Measurements from ENCODE around the gene MXD1.
A peak's percentile ranks its signal among the peaks of the same experiment; 100 is the strongest.
"Not testable (repeated sequence)": the region's sequence is repeated elsewhere in the genome, so short reads cannot be mapped to it uniquely, and the experiment has no call there.

MXD1 gene, protein sequence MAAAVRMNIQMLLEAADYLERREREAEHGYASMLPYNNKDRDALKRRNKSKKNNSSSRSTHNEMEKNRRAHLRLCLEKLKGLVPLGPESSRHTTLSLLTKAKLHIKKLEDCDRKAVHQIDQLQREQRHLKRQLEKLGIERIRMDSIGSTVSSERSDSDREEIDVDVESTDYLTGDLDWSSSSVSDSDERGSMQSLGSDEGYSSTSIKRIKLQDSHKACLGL

DNA sequence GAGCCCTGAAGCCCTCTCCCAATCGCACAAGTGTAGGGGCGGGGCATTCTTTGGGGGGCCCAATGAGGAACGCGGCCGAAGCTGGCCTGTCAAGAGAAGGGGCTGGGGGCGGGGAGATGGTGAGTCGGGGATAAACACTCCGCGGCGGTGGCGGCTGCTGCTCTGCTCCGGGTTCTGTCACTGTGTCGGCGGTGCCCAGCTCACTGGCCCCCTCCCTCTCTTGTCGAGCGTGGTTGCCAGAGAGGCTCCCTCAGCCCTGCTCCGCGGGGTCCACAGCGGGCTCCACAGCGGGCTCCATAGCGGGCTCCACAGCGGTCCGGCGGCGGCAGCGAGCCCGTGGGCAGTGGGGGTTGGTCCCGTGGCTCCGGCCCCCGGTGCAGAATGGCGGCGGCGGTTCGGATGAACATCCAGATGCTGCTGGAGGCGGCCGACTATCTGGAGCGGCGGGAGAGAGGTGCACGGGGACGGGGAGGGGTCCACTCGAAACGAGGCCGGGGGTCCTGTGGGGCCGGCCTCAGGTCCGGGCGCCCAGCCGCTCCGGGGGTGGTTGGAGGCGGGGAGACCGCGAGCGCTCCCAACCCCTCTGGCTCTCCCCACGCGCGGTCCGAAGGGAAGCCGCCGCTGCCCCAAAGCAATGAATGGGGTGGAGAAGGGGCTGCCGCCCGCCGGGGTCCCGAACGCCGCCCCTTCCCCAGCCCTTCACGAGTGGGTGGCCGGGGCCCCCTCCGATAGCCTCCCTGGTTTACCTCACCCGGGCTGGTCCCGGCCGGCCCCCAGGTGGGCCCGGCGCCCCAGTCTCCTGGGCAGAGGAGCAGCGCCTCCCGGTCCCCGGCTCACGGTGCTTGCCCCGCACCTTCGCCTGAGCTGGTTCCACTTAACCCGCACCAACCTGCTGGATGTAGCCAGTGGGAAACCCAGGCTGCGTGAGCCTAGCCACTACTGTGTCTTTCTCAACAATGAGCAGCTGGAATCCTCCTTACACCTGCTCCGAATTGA, at the start of gene MXD1:
TSS of gene MXD1 (plus strand) at position 160 of the 996 bp plus-strand sequence. CDS start at position 382, 222 bp downstream.
- no peak for DNase-seq

DNA sequence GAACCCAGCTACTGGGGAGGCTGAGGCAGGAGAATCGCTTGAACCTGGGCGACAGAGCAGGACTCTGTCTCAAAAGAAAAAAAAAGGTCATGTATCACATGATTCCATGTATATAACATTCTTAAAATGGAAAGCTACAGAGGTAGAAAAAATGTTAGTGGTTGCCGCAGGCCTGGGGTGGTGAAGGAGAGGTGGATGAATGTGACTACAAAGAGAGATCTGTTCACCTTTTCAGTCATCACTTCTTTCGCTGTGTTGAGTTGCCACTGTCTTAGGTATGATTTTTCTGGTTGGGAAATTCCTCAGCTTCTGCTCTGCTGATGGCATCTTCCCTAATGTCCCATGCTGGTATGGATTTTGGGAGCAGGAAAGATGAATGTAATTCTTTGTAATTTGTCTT, 26.5 kb upstream of the MXD1 start:
- DNase-seq, result no peak

DNA sequence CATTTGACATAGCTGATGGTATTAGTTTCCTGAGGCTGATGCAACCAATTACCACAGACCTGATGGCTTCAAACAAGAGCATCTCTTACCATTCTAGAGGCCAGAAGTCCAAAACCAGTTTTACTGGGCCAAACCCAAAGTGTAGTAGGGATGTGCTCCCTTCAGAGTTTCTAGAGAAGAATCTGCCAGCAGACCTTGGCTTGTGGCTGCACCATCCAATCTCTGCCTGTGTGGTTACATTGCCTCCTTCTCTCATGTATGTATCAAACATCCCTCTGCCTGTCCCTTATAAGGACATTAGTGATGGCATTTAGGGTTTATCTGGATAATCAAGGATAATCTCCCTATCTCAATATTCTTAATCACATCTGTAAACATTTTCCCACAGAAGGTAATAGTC, 25.6 kb upstream of the MXD1 start:
- no peak for DNase-seq

DNA sequence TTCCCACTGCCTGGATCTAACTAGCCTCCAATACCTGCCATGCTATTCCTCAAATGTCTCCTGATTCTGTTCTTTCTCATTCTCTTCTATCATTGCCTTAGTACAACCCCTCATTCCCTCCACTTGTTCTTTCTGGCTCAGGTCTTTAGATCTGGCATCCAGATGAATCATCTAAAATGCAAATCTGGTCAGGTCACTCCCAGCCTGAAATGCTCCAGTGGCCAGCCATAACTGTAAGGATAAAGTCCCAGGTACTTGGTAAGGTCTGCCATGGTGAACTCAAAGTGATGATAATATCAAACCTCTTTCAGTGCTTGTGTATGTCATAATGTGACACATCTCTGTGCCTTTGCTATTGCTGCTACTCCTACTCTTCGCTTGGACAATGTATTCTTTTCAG, 24.0 kb upstream of the MXD1 start:
- no peak for DNase-seq

DNA sequence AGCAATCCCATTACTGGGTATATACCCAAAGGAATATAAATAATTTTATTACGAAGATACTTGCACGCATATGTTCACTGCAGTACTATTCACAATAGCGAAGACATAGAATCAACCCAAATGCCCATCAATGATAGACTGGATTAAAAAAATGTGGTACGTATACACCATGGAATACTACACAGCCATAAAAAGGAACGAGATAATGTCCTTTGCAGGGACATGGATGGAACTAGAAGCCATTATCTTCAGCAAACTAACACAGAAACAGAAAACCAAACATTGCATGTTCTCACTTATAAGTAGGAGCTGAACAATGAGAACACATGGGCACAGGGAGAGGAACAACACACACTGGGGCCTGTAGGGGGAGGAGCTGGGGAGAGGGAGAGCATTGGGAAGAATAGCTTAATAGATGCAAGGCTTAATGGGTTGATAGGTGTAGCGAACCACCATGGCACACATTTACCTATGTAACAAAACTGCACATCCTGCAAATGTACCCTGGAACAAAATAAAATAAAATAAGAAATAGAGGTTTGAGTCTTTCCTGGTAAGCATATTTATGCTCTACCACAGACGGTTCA, 22.0 kb upstream of the MXD1 start:
- not testable (repeated sequence) for DNase-seq

DNA sequence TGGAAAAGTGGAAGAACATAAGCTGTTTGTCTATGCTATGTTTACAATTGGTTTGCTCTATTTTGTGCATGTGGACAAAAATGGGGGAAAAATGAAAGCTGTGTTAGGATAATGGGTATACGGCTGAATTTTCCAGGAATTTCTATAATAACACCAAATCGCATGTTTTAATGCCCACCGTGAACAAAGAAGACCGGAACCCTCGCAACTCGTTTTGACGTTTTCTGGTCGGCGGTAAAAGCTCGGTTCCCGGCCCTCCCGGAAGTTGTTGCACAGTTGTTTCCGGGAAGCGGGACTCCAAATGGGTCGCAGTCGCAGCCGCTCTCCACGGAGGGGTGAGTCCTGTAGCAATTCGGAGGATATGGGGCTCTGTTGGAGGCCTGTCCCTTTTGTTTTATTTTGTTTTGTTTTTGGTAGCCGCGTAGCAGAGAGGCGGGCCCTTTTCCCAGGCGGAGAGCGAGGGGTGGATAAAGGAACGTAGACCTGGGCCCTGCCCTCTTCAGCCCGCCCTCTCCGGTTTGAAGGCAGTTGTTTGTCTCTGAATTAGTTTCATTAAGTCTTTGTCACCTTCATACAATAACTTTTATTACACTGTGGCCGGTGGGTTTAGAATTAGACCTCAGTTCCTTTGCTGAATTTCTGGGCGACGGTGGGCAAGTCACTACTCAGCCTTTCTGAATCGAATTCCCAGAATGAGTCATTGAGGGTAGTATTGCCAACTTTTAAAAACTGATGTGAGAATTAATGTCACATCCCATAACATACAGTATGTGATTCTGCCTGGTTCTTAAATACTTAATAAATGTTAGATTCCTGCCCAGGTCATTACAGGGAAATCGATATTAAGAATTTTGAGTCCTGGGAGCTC, 21.0 kb upstream of the MXD1 start, which contains the start of gene SNRNP27:
TSS of gene SNRNP27 (plus strand) at position 273 of the 868 bp plus-strand sequence. CDS start at position 302, 29 bp downstream.
- peak; percentile 82 for DNase-seq

DNA sequence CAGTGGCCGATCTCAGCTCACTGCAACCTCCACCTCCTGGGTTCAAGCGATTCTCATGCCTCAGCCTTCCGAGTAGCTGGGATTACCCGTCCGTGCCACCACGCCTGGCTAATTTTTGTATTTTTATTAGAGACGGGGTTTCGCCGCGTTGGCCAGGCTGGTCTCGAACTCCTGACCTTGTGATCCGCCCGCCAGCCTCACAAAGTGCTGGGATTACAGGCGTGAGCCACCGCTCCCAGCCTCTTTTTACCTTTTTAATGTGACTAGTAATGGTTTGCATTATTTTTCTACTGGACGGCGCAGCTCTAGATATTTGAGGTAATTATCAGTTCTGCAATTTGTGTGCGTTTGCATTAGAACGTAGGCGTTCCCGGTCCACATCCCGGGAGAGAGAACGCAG, 20.2 kb upstream of the MXD1 start:
- not testable (repeated sequence) for DNase-seq

DNA sequence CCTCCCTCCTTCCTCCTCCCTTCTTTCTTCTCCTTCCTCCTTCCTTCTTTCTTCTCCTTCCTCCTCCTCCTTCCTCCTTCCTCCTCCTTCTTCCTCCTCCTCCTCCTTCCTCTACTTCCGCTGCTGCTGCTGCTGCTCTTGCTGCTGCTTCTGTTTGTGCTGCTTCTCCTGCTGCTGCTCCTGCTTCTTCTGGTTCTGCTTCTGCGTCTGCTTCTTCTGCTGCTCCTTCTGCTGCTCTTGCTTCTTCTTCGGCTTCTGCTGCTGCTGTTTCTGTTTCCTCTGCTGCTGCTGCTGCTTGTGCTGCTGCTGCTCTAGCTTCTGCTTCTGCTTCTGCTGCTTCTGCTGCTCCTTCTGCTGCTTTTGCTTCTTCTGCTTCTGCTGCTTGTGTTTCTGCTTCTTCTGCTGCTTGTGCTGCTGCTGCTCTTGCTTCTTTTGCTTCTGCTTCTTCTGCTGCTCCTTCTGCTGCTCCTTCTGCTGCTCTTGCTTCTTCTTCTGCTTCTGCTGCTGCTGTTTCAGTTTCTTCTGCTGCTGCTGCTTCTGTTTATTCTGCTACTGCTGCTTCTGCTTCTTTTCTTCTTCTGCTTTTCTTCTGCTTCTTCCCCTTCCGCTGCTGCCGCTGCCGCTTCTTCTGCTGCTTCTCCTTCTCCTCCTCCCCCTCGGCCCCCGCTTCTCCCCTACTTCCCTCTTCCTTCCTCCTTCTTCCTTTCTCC, 12.5 kb upstream of the MXD1 start:
- peak; percentile 17 for DNase-seq

DNA sequence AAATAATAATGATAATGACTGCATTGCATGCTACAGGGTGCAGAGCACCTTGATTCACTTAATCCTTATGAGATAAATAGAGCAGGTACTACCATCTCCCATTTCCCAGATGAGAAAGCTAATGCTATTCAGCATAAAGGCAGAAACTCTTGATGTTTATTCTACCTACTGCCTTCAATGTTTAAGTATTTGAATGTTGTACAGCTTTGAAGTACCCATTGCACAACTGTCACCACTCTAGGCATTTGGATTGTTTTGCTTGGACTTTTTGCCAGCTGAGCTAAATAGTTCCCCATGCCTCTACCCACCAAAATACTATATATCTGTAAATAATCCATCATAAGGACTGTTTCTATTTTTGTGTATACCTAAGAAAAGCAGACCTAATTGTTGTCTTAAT, 7.7 kb upstream of the MXD1 start:
- no peak for DNase-seq

DNA sequence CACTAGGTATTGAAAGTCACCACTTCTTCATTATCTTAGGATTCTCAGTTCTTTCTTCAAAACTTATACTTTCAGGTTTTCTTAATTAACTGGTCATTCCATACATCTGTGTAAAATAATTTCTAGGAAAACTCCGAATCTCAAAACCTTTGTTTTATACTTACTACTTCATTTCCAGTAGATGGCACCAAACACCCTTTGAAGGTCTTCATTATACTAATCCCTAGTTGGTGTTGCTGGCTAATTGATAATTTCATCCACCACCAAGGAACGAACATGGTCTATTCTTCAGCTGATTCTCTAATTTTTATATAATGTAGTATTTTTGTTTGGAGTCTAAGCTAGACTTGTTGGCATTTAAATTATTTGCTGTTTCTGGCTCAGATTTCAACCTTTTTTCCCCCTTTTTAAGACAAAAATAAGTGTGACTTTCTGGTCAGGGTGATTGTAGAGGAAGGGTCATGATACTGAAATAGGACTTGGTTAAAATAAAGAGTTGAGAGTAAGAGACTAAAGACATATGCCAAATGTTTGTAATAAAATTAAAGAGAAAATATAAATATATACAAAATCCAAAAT, 2.8 kb upstream of the MXD1 start:
- peak; percentile 74 for DNase-seq

DNA sequence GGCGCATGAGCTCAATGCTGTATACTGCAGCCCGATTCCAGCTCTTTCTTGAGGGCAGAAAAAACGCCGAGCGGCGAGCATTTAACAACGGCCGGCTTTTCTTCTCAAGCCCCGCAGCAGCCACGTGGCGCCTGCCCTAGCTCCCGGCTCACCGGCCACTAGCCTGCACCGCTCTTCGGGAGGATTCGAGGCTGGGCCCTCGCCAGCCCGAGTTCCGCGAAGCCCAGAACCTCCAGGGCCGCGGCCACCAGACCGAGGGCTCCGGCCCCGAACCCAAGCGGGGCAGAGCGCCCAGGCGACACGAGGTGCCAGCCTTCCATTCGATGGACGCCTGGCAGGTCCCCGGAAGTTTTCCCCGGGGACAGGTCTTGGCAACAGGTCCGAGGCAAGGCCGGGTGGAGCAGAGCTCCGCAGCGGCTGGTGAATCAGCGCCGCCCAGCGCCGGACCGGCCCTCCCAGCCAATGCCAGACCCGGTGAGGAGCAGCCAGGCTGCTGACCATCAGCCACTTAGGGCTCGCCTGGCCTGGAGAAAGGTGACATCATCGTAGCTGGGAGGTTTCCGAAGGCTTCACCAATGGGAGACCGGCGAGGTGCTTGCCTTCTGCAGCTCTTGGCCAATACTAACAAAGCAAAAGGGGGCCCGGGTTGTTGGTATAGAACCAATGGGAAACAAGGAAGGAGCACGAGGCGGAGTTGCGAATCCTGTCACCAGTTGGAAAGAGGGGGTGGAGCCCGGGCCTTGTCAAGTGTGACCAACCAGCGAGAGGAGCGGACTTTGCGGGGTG, 552 bp upstream of the MXD1 start:
- peak; percentile 100 for DNase-seq

DNA sequence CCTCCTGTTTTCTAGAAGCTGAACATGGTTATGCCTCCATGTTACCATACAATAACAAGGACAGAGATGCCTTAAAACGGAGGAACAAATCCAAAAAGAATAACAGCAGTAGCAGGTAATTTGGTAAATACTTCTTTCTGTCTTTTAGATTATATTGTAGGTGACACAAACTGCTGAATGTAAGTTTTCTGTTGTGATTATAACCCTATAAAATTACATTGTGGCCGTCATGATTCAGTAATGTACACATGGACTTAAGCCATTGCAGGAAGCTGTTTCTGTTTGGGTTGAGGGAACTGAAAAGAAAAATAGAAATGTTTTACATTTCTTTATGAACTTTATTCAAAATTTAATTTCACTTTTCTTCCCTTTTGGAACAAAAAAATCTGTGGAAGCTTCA, 1.2 kb downstream of the MXD1 start:
- DNase-seq, result no peak

DNA sequence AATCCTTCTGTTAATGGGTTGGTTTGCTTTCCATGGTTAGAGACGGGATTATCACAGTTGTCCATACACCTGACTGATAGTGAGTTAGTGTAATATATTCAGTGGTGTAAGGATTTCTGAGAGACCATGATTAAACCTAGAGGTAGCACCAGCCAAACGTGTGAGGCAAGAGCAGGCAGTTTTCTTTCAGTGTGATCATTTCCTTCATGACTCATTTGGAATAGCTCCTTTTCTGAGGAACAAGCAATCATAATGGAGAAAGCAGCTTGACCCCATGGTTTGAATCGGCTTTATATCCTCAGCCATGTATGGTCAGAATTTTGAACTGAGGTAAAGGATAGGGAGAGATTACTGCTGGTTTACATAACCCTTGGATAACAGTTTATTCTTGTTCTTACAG, 2.9 kb downstream of the MXD1 start:
- DNase-seq, result no peak

DNA sequence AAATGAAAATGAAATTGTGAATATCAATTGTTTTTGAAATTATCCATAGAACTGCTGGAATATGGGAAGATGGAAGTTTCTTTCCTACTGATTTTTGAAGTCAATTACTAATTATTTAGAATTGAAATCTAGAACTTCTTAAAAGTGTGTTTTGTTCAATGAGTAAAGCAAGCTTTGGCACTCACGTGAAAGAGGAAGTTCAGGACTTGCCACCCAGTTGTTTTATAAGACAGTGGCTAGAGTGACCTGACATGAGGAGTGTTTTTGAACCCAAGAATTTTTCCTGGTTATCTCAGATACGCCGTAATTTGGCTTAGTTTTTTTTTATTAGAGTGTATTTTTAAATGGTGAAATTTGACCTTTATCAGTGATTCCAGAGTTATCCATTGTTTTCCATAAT, 3.5 kb downstream of the MXD1 start:
- no peak for DNase-seq

DNA sequence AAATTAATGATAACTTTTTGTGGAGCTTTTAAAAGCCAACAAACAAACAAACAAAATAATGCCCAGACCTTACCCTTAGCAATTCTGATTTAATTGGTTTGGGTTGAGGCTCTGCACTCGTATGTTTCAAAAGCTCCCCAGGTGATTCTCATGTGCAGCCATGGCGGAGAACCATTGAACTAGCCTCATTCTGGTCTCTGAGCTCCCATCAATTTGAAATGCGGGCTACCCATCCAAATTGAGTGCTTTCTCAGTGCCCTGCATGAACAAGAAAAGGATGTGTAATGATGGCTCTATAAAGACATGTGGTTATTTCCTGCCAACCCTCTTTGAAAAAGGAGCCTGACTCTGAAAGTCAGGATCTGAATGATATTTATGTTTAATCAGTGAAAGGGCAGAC, 8.2 kb downstream of the MXD1 start:
- no peak for DNase-seq

DNA sequence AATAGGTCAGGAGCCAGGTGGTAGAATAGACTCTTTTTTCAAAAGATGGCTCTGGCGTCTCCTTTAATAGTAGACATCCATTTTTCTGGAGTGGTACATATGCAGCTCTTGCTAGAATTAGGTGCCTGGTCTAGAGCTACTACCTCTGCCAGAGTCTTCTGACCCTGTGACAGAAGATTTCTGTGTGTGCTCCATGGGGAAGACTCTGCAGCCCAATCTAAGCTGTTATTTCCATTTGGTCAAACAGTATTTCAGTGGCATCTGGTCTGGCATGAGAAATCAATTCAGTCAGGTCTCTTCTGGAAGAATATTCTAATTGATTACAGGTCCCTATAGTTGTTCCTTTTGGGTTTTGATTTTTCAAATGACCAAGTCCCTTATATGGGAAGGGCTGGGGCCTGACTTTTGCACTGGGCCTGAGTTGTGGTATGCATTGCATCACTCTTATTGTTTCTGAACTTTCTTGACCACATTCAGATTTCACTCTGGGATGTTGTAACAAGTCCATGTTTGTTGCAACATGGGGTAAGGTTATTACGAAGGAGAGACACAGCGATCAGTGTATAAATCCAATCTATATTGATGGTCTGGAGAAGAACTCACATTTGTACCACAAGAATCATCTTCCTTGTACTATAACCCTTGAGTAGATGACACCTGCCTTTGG, 12.1 kb downstream of the MXD1 start:
- no peak for DNase-seq

DNA sequence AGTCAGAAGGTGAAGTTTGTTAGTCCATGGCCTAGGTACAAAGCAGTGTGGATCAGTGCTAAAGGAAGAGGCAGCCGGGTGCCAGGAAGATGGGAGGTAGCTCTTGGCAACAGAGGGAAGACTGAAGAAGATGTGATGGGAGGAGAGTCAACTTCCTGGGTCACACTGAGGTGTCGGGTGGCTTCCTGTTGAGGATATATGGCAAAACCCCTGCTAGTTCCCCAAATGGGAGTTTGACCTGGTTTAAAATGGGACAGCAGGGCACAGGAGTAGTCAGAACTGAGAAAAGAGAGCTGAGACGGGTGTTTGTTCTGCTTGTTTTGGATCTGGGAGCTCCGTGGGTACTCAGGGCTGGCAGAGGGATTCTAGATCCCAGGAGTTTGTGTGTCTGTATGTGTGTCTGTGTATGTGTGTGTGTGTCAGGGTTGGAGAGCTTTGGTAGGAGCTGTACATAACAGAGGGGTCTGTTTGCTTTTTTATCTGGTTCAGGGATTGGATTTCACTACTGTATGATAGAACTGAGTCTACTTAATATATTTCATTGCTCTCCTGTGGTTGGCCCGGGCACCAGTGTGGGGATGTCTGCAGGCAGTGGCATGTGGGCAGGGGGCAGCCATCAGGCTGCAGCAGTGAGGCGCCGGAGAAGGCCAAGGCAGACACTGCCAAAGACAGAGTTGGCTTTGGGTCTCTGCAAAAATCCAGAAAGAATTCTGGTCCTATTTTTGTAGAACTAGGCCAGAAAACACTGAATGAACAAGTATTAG, 17.1 kb downstream of the MXD1 start:
- DNase-seq, result no peak

DNA sequence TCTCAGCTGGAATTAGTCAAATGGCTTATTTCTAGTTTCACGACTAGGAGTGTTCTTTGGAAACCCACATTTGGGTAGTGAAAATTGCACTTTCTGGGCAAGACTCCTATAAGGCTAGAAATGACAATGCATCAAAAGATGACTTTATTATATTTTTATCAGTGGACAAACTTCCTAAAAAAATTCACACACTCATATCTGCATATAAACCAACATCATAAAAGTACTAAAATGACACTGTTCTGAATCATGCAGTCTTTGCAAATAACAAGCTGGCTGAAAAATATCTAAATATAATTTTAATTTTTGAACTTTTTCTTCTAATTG, 17.6 kb downstream of the MXD1 start:
- no peak for DNase-seq

DNA sequence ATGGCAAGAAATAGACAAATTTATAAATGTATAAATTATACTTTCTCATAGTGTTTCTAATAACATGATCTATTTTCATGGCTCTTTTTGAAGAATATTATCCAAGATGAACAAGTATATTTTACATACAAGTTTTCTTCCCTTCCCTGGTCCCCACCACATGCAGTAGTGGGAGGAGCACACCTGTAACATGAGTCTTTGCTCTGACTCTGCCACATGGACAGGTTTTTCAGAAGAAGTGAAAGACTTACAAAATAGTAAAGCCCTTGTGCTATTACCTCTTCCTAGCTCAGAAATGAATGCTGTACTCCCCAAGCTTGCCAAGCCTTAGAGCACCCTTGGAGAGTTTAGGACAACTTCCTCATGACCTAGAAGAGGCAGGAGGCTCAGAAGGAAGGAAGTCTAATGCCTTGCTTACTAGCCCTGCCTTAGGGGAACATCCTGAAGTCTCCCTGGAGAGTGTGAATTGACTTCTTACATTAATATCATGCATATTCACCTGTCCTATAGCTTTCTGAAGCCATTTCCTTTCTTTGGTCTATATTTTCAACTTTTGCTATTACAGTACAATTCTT, 18.4 kb downstream of the MXD1 start:
- no peak for DNase-seq

Measured in CD4-positive, alpha-beta T cell treated with Interleukin-4 for 4 hours (primary cell).